GM12865 (cell line): Measurements from ENCODE around the gene ADGRD1.

ENCODE experiments used
- DNase-seq: peaks from one replicate; pipeline ENCODE4 v3.0.0; 2010; ENCODE audit warnings: low read depth
- H3K4me3 ChIP-seq: 2 replicates; pipeline ENCODE4 v1.5.1; 2011; ENCODE audit warnings: mild to moderate bottlenecking, low read depth, low read length, control low read depth
- TF ChIP-seq, protein P1 (sequence below): IDR thresholded peaks from 2 replicates; pipeline ENCODE4 v1.5.1; 2011; ENCODE audit warnings: low read length, control low read depth, low read depth, inconsistent platforms; ENCODE audit not compliant: insufficient read depth; ENCODE audit errors: missing control alignments

ADGRD1 gene

DNA sequence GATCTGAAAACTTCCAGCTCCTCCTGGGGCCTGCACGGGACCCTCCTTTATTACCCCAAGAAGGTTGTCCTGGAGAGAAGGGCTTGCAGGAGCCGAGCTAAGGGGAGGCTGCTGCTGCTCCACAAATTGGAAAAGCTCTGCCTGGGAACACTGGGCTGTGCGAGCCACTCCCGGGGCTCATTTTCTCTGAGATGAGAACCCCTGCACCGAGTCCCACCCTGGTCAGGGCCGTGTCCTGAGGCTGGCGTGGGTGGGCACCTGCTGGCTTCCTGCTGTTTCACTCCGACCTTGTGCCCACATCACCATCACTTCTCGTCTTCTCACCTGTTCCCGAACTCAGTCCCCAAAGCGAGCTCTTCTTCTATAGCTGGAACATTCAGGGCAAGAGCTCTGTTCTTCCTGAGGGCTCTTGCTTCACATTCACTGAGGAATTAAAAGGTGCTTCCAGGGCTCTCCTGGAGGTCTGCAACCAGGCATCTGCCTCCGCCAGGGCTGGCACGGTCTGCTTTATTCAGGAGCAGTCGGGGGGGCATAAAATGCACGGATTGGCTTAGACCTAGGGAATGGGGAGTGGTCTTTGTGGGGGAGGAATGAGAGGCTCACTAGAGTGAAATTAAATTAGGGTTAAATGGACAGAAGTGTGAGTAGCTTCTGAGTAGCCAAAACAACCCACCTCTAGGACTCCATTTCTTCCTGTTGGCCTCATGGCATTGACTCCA is 98.5 kb downstream of the ADGRD1 start:
- DNase-seq: no peak
- TF ChIP-seq, protein P1, sequence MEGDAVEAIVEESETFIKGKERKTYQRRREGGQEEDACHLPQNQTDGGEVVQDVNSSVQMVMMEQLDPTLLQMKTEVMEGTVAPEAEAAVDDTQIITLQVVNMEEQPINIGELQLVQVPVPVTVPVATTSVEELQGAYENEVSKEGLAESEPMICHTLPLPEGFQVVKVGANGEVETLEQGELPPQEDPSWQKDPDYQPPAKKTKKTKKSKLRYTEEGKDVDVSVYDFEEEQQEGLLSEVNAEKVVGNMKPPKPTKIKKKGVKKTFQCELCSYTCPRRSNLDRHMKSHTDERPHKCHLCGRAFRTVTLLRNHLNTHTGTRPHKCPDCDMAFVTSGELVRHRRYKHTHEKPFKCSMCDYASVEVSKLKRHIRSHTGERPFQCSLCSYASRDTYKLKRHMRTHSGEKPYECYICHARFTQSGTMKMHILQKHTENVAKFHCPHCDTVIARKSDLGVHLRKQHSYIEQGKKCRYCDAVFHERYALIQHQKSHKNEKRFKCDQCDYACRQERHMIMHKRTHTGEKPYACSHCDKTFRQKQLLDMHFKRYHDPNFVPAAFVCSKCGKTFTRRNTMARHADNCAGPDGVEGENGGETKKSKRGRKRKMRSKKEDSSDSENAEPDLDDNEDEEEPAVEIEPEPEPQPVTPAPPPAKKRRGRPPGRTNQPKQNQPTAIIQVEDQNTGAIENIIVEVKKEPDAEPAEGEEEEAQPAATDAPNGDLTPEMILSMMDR: no peak
- no peak overlapping the region for H3K4me3 ChIP-seq

DNA sequence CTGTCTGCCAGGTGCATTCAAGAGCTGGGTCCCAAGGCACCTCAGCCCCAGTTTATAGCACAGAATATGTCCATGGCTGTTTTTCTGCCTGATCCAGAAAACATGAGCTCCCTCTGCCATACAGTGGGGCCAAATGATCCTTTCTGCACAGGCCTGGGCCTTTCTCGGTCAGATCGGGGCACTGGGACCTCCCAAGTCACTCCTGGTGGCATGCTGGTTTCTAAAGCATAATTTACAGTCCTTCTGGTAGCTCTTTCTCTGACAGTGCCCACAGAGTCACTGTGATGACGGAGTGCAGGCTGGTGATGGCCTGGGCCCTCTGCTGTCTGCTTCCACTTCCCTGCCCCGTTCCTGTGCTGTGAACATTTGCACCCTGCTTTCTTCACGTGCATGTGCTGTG is 99.2 kb downstream of the ADGRD1 start:
- no peak overlapping the region for H3K4me3 ChIP-seq
- TF ChIP-seq, protein P1: no peak
- DNase-seq: no peak

DNA sequence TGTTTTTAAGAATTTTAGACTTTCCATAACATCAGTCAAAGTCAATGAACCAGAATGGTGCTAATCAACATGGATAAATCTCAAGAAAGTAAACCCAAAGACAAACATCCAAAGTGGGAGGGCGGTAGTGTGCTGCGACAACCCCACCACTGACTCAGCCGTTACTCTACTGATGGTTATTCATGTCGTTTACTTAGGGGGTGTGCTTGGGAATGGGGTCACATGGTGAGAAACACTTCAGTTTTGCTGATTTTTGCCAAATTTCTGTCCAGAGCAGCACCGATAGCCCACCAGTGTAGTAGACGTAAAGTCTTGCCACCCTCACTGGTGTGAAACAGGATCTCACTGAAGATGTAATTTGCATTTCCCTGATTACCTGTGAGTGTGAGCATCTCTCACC is 99.9 kb downstream of the ADGRD1 start:
- DNase-seq: no peak
- TF ChIP-seq, protein P1: no peak
- H3K4me3 ChIP-seq: no peak overlapping the region

DNA sequence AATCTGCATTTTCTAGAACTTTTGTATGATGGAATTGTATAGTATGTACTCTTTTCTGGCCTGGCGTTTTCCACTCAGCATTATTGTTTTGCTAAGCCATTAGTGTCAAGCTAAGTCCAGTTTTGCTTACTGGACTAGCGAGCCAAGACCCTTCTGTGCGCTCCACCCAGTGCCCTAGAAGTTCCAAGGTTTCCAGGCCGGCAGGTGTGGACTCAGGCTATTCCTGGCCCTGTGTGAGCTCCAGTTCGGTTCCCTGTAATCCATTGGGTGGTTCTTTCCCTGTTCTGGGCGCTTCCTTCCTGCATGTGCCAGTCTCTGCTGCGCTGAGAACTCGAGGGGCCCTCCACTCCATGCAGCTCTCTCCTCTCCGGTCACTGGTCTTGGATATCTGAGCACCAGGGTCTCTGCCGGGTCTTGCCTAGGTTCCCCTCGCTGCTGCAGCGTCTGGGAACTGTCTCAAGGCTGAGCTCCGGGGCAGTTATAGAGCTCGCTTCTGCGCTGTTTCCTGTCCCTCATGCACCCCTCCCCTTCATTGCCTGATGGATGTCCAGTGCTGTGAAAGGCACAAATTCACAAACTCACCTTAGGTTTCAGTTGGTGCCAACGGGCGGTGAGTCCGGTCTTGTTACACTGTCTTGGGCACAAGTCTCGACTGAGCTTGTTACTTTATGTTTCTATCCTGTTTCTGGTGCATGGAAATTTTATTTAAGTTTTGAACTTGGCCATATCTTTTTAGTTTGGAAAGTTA is 100.8 kb downstream of the ADGRD1 start:
- TF ChIP-seq, protein P1: no peak
- no peak overlapping the region for H3K4me3 ChIP-seq
- DNase-seq: no peak

DNA sequence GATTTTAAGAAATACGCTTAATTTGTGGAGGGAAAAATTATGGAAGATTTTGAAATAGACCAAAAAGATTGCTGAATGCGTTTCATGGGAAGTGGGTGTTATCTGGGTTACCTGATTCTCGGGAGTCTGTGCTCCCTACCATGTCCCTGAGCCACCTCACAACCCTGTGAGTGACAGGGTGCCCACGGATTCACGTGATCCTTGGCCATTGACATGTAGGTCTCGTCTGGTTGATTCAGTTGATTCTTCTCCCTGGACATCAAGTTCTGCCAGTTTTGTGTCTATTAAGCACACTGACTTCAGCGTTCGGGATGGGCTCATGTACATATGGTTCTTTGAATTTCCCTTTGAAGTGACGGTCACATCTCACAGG is 101.4 kb downstream of the ADGRD1 start:
- TF ChIP-seq, protein P1: no peak
- no peak for DNase-seq
- H3K4me3 ChIP-seq: no peak overlapping the region

DNA sequence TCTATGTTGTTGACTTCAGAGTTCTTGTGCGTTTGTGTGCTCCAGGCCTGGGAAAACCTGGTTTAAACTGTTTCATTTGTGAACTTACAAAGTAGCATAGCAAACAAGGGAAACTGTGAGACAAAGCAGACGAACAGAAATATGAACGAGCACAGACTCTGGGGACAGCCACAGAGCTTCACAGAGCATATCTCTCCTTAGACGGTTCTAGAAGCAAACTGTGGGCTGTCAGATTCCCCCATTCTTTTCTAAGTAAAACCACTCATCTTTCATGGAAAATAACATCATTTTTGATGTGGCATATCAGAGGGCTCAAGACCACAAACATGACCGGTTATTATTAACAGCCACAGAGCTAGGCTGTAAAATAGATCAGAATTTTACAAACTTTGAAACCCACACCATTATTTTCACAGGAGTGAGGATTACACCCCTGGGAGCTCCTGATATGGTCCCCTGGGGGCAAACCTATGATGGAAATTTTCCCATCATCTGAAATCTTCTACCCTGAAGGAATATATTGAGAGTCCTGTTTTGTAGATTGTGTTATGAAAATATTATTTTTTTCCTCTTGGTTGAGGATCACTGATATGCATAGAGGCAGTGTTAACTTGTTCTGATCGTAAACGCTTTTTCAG is 102.0 kb downstream of the ADGRD1 start:
- H3K4me3 ChIP-seq: no peak overlapping the region
- TF ChIP-seq, protein P1: no peak
- no peak for DNase-seq

DNA sequence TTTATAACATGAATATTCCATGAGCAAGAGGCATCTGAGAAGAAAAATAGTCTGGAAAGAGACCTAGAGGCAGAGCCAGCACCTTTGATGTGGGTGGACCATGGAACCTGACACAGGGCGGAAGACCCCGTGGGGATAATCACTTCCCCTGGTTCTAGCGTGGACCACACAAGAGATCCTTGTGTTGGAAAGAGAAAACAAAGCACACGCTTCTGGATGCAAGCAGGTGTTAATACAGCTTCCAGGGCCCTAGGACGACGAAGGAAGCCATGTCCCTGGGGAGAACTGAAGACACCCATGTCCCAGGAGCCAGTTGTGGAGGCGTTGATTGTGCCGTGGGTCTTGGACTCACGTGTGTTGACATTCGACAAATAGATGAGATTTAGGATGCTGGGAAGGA is 102.9 kb downstream of the ADGRD1 start:
- no peak for DNase-seq
- H3K4me3 ChIP-seq: no peak overlapping the region
- TF ChIP-seq, protein P1: no peak
